ENCODE data around the gene FDXR. TPM values are rescaled to one million over a fixed set of nuclear protein-coding genes. Genes with fewer than 3 reads are reported as not detected.

FDXR gene, protein sequence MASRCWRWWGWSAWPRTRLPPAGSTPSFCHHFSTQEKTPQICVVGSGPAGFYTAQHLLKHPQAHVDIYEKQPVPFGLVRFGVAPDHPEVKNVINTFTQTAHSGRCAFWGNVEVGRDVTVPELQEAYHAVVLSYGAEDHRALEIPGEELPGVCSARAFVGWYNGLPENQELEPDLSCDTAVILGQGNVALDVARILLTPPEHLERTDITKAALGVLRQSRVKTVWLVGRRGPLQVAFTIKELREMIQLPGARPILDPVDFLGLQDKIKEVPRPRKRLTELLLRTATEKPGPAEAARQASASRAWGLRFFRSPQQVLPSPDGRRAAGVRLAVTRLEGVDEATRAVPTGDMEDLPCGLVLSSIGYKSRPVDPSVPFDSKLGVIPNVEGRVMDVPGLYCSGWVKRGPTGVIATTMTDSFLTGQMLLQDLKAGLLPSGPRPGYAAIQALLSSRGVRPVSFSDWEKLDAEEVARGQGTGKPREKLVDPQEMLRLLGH
- total RNA-seq (ENCODE audit: low replicate concordance) = 28.1 and 44.4 TPM in 2 replicates
- long read RNA-seq, transcript FDXR-201 (12 exons, 1,875 nt) = major isoform, 40 of 65 reads
- long read RNA-seq, partial matches to known transcripts = 2 of 65 reads
- long read RNA-seq, other reads (novel, unspliced or antisense) = 21 of 65 reads

DNA sequence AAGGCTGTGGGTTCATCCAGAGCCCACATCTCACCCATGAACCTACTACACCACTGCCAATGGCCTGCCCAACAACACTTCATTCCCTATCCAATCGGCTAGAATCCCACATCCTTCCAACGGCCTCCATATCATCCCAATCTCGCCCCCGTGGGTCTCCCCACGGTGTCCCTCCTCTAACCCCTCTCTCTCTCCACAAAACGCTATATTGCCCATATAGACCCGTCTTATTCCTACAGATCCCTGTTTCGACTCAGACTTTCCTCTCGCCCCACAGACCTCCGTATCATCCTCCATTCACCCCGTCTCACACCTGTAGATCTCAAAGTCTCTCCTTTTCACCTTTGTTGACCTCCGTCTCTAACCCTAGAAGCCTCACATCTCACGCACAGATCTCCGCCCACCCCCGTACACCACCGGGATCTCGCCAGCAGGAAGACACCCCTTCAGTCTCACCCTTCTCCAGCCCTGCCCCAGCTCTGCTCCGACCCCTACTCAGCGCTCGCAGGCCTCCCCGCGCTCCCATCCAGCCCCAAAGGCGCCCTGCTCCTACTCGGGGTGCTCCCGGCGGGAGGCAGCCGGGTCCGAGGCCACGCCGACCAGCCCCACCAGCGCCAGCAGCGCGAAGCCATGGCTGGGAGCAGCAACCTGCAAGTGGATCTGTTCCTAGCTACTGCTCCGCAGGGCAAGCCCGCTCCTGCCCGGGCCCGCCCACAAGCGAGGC lies at the start of gene FDXR:
TSS of gene FDXR (minus strand) at position 682 of the 724 bp plus-strand sequence. CDS start at position 632, 50 bp downstream.
- H3K4me1 Mint-ChIP-seq (ENCODE audit: unreplicated experiment) = peaks cover 18% of the 10 kb centered on the region
- H3K9me3 Mint-ChIP-seq = no peaks in the 10 kb centered on the region
- peak within 1 kb of the TSS; percentile 99 for H3K27ac Mint-ChIP-seq
- DNase-seq (ENCODE audit: extremely low spot score, unreplicated experiment) = no peak
- H3K27me3 Mint-ChIP-seq = peaks cover 7% of the 10 kb centered on the region
- TF ChIP-seq, protein P1, sequence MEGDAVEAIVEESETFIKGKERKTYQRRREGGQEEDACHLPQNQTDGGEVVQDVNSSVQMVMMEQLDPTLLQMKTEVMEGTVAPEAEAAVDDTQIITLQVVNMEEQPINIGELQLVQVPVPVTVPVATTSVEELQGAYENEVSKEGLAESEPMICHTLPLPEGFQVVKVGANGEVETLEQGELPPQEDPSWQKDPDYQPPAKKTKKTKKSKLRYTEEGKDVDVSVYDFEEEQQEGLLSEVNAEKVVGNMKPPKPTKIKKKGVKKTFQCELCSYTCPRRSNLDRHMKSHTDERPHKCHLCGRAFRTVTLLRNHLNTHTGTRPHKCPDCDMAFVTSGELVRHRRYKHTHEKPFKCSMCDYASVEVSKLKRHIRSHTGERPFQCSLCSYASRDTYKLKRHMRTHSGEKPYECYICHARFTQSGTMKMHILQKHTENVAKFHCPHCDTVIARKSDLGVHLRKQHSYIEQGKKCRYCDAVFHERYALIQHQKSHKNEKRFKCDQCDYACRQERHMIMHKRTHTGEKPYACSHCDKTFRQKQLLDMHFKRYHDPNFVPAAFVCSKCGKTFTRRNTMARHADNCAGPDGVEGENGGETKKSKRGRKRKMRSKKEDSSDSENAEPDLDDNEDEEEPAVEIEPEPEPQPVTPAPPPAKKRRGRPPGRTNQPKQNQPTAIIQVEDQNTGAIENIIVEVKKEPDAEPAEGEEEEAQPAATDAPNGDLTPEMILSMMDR (conservative IDR thresholded peaks at IDR 0.05) = no peak
- peak within 1 kb of the TSS; percentile 98 for H3K4me3 Mint-ChIP-seq
- peaks cover 7% of the 10 kb centered on the region for H3K36me3 Mint-ChIP-seq

DNA sequence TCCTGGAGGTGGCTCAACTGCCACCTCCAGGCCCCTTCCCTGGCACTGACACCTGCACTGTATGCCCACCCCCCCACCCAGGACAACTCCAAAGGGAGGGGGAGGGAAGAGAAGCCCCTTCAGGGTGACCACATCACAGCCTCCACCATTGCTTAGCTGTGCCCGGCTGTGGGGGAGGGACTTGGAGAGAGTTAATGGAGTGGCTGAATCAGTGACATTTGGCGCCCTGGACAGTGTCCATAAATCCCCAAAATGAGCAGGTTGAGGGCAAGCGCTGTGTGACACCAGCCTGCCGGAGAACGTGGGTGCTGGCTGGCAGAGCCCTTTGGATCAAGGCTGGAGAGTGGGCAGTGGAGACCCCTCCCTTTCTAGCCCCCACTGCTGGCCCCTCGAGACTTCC lies 49.4 kb upstream of the FDXR start:
- no peak overlapping the region for H3K27ac Mint-ChIP-seq

DNA sequence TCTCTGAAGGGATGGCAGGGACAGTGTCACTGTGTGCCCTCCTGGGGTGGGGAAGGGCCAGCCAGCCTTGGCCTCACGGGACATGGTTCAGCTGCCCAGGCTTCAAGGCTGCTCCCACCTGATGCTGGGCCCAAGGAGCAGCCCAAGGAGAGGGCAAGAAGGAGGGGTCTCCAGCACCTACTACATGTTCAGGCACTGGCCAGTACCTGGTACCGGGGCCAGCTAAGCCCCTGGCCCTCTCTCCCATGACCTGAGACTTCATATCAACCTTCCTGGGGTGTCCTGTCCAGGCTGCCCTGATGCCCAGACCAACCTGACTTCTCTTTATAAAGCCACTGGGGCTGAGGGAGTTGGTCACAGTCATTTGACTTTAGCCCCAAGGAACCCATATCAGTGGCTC lies 49.0 kb upstream of the FDXR start:
- TF ChIP-seq, protein P1 (conservative IDR thresholded peaks at IDR 0.05) = no peak
- no peak overlapping the region for H3K4me3 Mint-ChIP-seq
- H3K36me3 Mint-ChIP-seq = no peaks in the 10 kb centered on the region
- H3K4me1 Mint-ChIP-seq (ENCODE audit: unreplicated experiment) = no peaks in the 10 kb centered on the region
- H3K9me3 Mint-ChIP-seq = no peaks in the 10 kb centered on the region
- no peak for DNase-seq (ENCODE audit: extremely low spot score, unreplicated experiment)
- peaks cover 56% of the 10 kb centered on the region for H3K27me3 Mint-ChIP-seq
- H3K27ac Mint-ChIP-seq = no peak overlapping the region

More for the DNA sequence above, 49.4 kb upstream of the FDXR start:
- Mint-ChIP-seq H3K36me3 (no peaks in the 10 kb centered on the region), H3K27me3 (peaks cover 59% of the 10 kb centered on the region), H3K4me1 (ENCODE audit: unreplicated experiment) (no peaks in the 10 kb centered on the region), H3K4me3 (no peak overlapping the region), H3K9me3 (no peaks in the 10 kb centered on the region)
- TF ChIP-seq, protein P1 (conservative IDR thresholded peaks at IDR 0.05) = no peak
- DNase-seq (ENCODE audit: extremely low spot score, unreplicated experiment) = no peak

DNA sequence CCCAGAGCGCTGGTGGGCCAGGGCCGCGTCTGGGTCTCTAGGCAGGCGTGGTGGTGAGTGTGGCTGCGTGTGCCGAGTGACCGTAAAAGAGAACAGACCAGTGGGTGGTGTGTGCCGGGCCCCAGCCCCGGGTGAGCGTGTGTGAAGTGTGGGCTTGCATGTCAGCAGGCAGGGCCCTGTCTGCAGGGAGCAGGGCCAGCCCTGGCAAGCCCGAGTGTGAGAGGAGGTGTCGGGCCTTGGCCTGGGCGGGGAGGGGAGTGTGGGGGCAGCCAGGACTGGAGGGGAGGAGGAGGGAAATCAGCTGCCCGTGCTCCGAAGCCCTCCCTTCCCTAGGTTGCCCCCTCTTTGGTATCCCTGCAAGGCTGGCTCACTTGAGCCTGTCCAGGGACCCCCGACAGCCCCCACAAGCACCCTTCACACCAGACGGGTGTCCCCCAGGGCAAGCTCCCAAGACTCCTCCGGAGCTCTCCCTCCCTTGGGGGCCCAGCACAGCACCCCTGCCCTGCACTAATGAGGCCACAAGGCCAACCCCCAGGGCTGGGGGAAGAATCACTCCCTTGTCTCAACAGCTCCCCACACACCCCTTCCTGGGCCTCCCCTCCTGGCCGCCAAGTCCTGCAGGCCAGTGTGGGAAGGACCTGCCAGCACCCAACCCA lies 48.4 kb upstream of the FDXR start:
- no peaks in the 10 kb centered on the region for H3K9me3 Mint-ChIP-seq
- H3K4me3 Mint-ChIP-seq = peak overlapping the region; percentile 60
- no peaks in the 10 kb centered on the region for H3K4me1 Mint-ChIP-seq (ENCODE audit: unreplicated experiment)
- no peaks in the 10 kb centered on the region for H3K36me3 Mint-ChIP-seq
- TF ChIP-seq, protein P1 (conservative IDR thresholded peaks at IDR 0.05) = no peak
- no peak for DNase-seq (ENCODE audit: extremely low spot score, unreplicated experiment)
- H3K27me3 Mint-ChIP-seq = peaks cover 52% of the 10 kb centered on the region
- no peak overlapping the region for H3K27ac Mint-ChIP-seq

DNA sequence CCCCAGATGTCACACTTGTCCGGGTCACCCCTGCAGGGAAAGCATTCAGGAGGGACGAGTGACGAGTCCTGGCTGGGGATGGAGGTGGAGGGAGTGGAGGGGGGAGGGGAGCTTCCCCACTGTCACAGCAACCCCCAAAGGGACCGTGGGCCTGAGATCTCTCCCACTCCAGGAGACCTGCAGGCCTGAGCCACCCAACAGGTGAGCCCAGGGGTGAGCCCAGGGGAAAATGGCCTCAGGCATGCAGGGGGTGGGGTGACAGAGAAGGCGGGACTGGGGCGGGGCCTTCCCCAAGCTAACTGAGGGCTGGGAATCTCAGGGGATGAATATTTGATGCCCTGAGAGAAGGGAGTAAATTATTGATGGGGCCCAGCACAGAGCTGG lies 47.8 kb upstream of the FDXR start:
- Mint-ChIP-seq H3K27me3 (peaks cover 47% of the 10 kb centered on the region), H3K4me3 (peak overlapping the region; percentile 60), H3K27ac (no peak overlapping the region)

More for the DNA sequence above, 47.8 kb upstream of the FDXR start:
- Mint-ChIP-seq H3K4me1 (ENCODE audit: unreplicated experiment) (no peaks in the 10 kb centered on the region), H3K9me3 (no peaks in the 10 kb centered on the region), H3K36me3 (no peaks in the 10 kb centered on the region)
- TF ChIP-seq, protein P1 (conservative IDR thresholded peaks at IDR 0.05) = no peak
- DNase-seq (ENCODE audit: extremely low spot score, unreplicated experiment) = no peak
